Measurements from ENCODE around the gene C17orf107. TPM values are rescaled to one million over a fixed set of nuclear protein-coding genes. Genes with fewer than 3 reads are reported as not detected.

C17orf107 gene
- total and polyA plus RNA-seq, 4 donors, result 0.19 to 5.9 (median 1.7) TPM

- Histone ChIP-seq H3K9me3 (ENCODE audit: control insufficient read depth in 4 of 4, low read length in 3 of 4) (no peaks in the 10 kb centered on the region), H3K27me3 (ENCODE audit: control insufficient read depth in 4 of 4, insufficient read depth in 4 of 4, low read length in 3 of 4) (no peaks in the 10 kb centered on the region), H3K4me3 (ENCODE audit: low read depth in 1 of 3, low read length in 3 of 3) (peak overlapping the region; percentile 71 to 96 (median 91)), H3K36me3 (ENCODE audit: control insufficient read depth in 4 of 4, insufficient read depth in 3 of 4, low read depth in 1 of 4, low read length in 3 of 4) (peaks cover 6 to 26% (median 12%) of the 10 kb centered on the region in 4 donors), H3K4me1 (ENCODE audit: control insufficient read depth in 4 of 4, insufficient read depth in 4 of 4, low read length in 3 of 4) (peaks cover 5 to 60% (median 46%) of the 10 kb centered on the region in 4 donors), H3K27ac (ENCODE audit: low read depth in 1 of 2, low read length in 2 of 2) (peak overlapping the region; percentile 65 to 96), H3K9ac (ENCODE audit: low read depth in 1 of 2, low read length in 2 of 2) (no peak overlapping the region)
- no peak for DNase-seq (ENCODE audit: low spot score)
- TF ChIP-seq, protein P1, sequence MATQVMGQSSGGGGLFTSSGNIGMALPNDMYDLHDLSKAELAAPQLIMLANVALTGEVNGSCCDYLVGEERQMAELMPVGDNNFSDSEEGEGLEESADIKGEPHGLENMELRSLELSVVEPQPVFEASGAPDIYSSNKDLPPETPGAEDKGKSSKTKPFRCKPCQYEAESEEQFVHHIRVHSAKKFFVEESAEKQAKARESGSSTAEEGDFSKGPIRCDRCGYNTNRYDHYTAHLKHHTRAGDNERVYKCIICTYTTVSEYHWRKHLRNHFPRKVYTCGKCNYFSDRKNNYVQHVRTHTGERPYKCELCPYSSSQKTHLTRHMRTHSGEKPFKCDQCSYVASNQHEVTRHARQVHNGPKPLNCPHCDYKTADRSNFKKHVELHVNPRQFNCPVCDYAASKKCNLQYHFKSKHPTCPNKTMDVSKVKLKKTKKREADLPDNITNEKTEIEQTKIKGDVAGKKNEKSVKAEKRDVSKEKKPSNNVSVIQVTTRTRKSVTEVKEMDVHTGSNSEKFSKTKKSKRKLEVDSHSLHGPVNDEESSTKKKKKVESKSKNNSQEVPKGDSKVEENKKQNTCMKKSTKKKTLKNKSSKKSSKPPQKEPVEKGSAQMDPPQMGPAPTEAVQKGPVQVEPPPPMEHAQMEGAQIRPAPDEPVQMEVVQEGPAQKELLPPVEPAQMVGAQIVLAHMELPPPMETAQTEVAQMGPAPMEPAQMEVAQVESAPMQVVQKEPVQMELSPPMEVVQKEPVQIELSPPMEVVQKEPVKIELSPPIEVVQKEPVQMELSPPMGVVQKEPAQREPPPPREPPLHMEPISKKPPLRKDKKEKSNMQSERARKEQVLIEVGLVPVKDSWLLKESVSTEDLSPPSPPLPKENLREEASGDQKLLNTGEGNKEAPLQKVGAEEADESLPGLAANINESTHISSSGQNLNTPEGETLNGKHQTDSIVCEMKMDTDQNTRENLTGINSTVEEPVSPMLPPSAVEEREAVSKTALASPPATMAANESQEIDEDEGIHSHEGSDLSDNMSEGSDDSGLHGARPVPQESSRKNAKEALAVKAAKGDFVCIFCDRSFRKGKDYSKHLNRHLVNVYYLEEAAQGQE (IDR thresholded peaks at IDR 0.05), result no peak
- no peak for TF ChIP-seq HNF4A (conservative IDR thresholded peaks at IDR 0.05)
- no peak for TF ChIP-seq GABPA (IDR thresholded peaks at IDR 0.05 in 1 of 2, conservative IDR thresholded peaks at IDR 0.05 in 1 of 2)
- TF ChIP-seq FOXA1 (IDR thresholded peaks at IDR 0.05), result no peak
- no peak for TF ChIP-seq ZBTB33 (IDR thresholded peaks at IDR 0.05)
- WGBS, result 27% methylated on average over 4 of the region's 4 CpGs
Observed at GRCh38 chr17:4945944-4946280, 46.6 kb downstream of the C17orf107 start.

DNA sequence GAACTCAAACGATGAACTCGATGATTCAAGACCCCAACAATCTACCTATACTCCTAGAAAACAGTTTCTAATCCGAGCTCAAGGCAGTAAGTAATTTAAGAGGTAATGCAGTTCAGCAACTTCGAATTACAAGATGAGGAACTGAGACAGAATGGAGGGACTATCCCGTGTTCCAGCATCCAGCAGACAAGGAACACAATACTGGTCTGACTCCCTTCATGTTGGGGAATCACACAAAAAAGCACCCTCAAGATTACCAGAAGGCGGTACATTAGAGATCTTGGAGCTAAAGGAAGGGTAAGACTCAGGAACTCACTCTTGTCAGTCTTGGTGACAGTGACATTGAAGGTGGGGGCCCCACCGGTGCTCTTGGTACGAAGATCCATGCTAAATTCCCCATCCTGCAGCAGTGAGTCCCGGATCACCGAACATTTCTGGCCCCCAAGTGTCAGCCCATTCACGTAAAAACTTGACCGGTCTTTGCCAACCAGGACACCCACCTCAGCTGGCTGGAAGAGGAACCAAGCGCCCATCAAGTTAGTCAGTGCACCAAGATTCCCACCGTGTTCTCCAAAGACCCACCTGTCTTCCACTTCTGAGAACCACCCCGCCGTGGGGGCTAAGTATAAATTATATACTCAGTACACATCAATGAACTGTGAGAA lies 47.1 kb downstream of the C17orf107 start:
- peak overlapping the region; percentile 71 to 96 (median 91) for H3K4me3 ChIP-seq (ENCODE audit: low read depth in 1 of 3, low read length in 3 of 3)
- TF ChIP-seq ATF3 (IDR thresholded peaks at IDR 0.05), result no peak
- no peak for TF ChIP-seq ZBTB33 (IDR thresholded peaks at IDR 0.05)
- no peak for TF ChIP-seq YY1 (IDR thresholded peaks at IDR 0.05)
- TF ChIP-seq JUND (IDR thresholded peaks at IDR 0.05), result no peak
- no peak for TF ChIP-seq SP1 (IDR thresholded peaks at IDR 0.05)
- TF ChIP-seq, protein P2, sequence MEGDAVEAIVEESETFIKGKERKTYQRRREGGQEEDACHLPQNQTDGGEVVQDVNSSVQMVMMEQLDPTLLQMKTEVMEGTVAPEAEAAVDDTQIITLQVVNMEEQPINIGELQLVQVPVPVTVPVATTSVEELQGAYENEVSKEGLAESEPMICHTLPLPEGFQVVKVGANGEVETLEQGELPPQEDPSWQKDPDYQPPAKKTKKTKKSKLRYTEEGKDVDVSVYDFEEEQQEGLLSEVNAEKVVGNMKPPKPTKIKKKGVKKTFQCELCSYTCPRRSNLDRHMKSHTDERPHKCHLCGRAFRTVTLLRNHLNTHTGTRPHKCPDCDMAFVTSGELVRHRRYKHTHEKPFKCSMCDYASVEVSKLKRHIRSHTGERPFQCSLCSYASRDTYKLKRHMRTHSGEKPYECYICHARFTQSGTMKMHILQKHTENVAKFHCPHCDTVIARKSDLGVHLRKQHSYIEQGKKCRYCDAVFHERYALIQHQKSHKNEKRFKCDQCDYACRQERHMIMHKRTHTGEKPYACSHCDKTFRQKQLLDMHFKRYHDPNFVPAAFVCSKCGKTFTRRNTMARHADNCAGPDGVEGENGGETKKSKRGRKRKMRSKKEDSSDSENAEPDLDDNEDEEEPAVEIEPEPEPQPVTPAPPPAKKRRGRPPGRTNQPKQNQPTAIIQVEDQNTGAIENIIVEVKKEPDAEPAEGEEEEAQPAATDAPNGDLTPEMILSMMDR (IDR thresholded peaks at IDR 0.05; ENCODE audit: low read depth, low read length, missing input control), result no peak
- TF ChIP-seq HNF4A (conservative IDR thresholded peaks at IDR 0.05), result no peak
- TF ChIP-seq TAF1 (conservative IDR thresholded peaks at IDR 0.05), result no peak
- TF ChIP-seq, protein P3, sequence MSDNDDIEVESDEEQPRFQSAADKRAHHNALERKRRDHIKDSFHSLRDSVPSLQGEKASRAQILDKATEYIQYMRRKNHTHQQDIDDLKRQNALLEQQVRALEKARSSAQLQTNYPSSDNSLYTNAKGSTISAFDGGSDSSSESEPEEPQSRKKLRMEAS (IDR thresholded peaks at IDR 0.05), result no peak
- no peak for TF ChIP-seq RXRA (IDR thresholded peaks at IDR 0.05)
- no peak for TF ChIP-seq HNF4G (IDR thresholded peaks at IDR 0.05)
- TF ChIP-seq EGR1 (IDR thresholded peaks at IDR 0.05; ENCODE audit: low read depth in 2 of 2), result no peak
- no peak for TF ChIP-seq NR2F2 (IDR thresholded peaks at IDR 0.05)
- no peak for TF ChIP-seq GABPA (IDR thresholded peaks at IDR 0.05 in 1 of 2, conservative IDR thresholded peaks at IDR 0.05 in 1 of 2)
- peak overlapping the region; percentile 95 to 96 for H3K27ac ChIP-seq (ENCODE audit: low read depth in 1 of 2, low read length in 2 of 2)
- H3K36me3 ChIP-seq (ENCODE audit: control insufficient read depth in 4 of 4, insufficient read depth in 3 of 4, low read depth in 1 of 4, low read length in 3 of 4), result peaks cover 6 to 26% (median 12%) of the 10 kb centered on the region in 4 donors
- 33% methylated on average over 16 of the region's 16 CpGs for WGBS
- no peak for DNase-seq (ENCODE audit: low spot score)
- H3K4me1 ChIP-seq (ENCODE audit: control insufficient read depth in 4 of 4, insufficient read depth in 4 of 4, low read length in 3 of 4), result peaks cover 6 to 60% (median 46%) of the 10 kb centered on the region in 4 donors
- H3K27me3 ChIP-seq (ENCODE audit: control insufficient read depth in 4 of 4, insufficient read depth in 4 of 4, low read length in 3 of 4), result no peaks in the 10 kb centered on the region
- H3K9me3 ChIP-seq (ENCODE audit: control insufficient read depth in 4 of 4, low read length in 3 of 4), result no peaks in the 10 kb centered on the region
- peak overlapping the region; percentile 61 to 85 for H3K9ac ChIP-seq (ENCODE audit: low read depth in 1 of 2, low read length in 2 of 2)
